HG02870 (cell line): ENCODE data around the gene BARX2.
"Not testable (repeated sequence)": the region's sequence is repeated elsewhere in the genome, so short reads cannot be mapped to it uniquely, and the experiment has no call there.

ENCODE experiments used
- ATAC-seq: cut with Tn5 transposase; IDR thresholded peaks from one replicate; pipeline ENCODE4 v1.9.1; 2021; ENCODE audit warnings: mild to moderate bottlenecking, moderate library complexity; ENCODE audit not compliant: unreplicated experiment

BARX2 gene

GRCh38 chr11:129375751-129376657 lies at the start of gene BARX2:
TSS of gene BARX2 (plus strand) at chr11:129375848. CDS start at chr11:129376036, 188 bp downstream.
- no peak for ATAC-seq

GRCh38 chr11:129326921-129327320 lies 48.7 kb upstream of the BARX2 start:
- ATAC-seq: no peak

- not testable (repeated sequence) for ATAC-seq
Observed at GRCh38 chr11:129327708-129328107, 47.9 kb upstream of the BARX2 start.

GRCh38 chr11:129328756-129329155 lies 46.9 kb upstream of the BARX2 start:
- ATAC-seq: no peak

- ATAC-seq: no peak
Observed at GRCh38 chr11:129331217-129331616, 44.4 kb upstream of the BARX2 start.

GRCh38 chr11:129331871-129332274 lies 43.8 kb upstream of the BARX2 start:
- ATAC-seq: peak; percentile 91

- no peak for ATAC-seq
Observed at GRCh38 chr11:129333873-129334272, 41.8 kb upstream of the BARX2 start.

- ATAC-seq: not testable (repeated sequence)
Observed at GRCh38 chr11:129344301-129344940, 31.2 kb upstream of the BARX2 start.

GRCh38 chr11:129346916-129347315 lies 28.7 kb upstream of the BARX2 start:
- no peak for ATAC-seq

GRCh38 chr11:129348813-129349212 lies 26.8 kb upstream of the BARX2 start:
- no peak for ATAC-seq

GRCh38 chr11:129352676-129353075 lies 23.0 kb upstream of the BARX2 start:
- no peak for ATAC-seq

GRCh38 chr11:129354691-129355090 lies 21.0 kb upstream of the BARX2 start:
- ATAC-seq: no peak

- ATAC-seq: no peak
Observed at GRCh38 chr11:129359748-129360147, 15.9 kb upstream of the BARX2 start.

- ATAC-seq: peak; percentile 100
Observed at GRCh38 chr11:129364143-129364654, 11.4 kb upstream of the BARX2 start.

- ATAC-seq: no peak
Observed at GRCh38 chr11:129365816-129366215, 9.8 kb upstream of the BARX2 start.

- ATAC-seq: no peak
Observed at GRCh38 chr11:129366737-129367597, 8.7 kb upstream of the BARX2 start.

- ATAC-seq: no peak
Observed at GRCh38 chr11:129368889-129369672, 6.6 kb upstream of the BARX2 start.

- no peak for ATAC-seq
Observed at GRCh38 chr11:129370715-129371114, 4.9 kb upstream of the BARX2 start.

- no peak for ATAC-seq
Observed at GRCh38 chr11:129372609-129373488, 2.8 kb upstream of the BARX2 start.
